Activated CD8-positive, alpha-beta memory T cell treated with anti-CD3 and anti-CD28 coated beads for 48 hours (primary cell): ENCODE data around the gene ARHGAP9.

ENCODE experiments used
- DNase-seq, 3 experiments: peaks; one replicate each; pipeline ENCODE4 v3.0.0-alpha.2; 2020; ENCODE audit warnings: low read depth in 2 of 3, low spot score in 2 of 3

Gene ARHGAP9

DNA sequence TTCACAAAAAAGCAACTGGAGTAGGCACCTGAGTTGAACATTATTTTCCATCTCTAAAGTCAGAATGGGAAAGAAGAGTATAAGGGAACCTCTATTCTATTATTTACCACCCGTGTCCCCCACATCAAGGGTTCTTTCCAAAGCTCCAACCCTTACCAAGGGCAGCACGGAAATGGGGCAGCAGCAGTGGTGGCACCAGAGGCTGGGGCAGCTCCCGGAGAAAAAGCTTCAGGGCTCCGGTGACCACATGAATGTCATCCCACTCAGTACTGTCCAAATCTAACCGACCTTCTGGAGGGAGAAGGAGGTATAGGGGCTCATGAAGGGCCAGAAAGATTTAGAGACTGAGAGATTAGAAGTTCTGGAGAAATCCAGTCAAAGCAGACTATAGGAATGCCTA is 5.8 kb downstream of the ARHGAP9 start:
- DNase-seq: no peak

DNA sequence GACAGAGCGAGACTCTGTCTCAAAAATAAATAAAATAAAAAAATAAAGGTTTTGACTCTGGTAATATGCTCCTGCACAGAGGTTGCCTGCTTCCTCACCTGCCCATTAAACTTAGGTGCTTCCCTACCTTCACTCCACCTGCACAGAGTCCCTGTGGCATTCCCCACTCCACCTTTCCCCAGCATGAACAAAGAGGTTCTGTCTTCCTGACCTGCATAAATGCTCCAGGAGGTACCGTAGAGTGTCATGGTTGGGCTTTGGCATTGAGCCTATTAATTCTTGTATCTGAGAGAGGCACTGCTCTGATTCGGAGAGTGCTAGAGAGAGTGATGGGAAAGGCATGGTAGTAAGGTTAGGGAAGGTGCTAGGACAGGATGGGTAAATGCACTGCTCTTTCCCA is 6.3 kb downstream of the ARHGAP9 start:
- DNase-seq: no peak

- DNase-seq: no peak
Measured at GRCh38 chr12:57472391-57472790, 7.3 kb downstream of the ARHGAP9 start.

DNA sequence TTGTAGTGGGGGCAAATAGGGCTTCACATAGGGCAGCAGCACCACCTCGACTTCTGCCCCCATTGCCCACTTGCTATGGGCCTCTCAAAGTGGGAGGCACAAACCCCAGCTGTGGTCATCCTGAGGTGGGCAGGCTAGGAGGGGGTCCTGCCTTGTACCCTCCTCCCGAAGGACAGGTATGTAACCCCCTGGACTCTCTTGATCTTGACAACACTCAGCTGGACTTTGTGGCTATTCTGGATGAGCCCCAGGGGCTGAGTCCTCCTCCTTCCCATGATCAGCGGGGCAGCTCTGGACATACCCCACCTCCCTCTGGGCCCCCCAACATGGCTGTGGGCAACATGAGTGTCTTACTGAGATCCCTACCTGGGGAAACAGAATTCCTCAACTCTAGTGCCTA is 8.0 kb downstream of the ARHGAP9 start:
- DNase-seq: no peak

- no peak for DNase-seq
Measured at GRCh38 chr12:57470970-57471656, 8.6 kb downstream of the ARHGAP9 start.

- DNase-seq: no peak
Measured at GRCh38 chr12:57470286-57470969, 9.2 kb downstream of the ARHGAP9 start.

DNA sequence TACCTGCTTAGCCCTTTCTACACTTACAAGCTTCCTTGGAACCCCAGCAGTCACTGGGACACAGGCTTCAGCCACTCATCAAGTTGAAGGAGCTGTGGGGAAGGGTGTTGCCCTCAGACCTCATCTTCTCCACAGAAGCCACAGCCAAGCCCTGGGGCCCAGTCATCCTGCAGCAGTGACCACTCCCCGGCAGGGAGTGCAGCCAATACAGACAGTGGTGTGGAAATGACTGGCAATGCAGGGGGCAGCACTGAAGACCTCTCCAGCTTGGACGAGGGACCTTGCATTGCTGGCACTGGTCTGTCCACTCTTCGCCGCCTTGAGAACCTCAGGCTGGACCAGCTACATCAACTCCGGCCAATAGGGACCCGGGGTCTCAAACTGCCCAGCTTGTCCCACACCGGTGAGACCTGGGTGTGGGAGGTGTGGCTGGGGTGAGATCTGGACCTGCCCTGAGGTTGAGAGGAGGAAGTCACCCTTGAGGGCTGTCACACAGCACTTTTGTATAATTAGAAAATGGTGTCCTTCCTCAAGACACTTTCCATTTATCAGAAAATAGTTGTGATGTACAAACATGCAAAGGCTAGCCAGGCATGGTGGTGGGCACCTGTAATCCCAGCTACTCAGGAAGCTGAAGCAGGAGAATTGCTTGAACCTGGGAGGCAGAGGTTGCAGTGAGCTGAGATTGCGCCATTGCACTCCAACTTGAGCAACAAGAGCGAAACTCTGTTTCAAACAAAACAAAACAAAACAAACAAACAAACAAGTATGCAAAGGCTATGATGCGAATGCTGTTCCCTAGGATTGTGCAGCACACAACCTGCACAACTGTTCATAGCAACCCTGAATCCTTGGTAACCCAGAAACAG is 10.1 kb downstream of the ARHGAP9 start:
- DNase-seq: no peak

DNA sequence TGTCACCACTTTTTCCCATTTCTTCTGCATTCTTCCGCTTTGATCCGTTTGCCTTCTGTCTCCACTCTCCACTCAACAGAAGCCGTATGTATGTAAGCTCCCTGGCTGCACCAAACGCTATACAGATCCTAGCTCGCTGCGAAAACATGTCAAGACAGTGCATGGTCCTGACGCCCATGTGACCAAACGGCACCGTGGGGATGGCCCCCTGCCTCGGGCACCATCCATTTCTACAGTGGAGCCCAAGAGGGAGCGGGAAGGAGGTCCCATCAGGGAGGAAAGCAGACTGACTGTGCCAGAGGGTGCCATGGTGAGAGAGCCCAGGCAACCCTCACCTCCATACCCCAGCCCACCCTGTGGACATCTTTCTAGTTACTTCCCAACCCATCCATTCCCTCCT is 11.8 kb downstream of the ARHGAP9 start:
- no peak for DNase-seq

- no peak for DNase-seq
Measured at GRCh38 chr12:57467212-57467874, 12.3 kb downstream of the ARHGAP9 start.

DNA sequence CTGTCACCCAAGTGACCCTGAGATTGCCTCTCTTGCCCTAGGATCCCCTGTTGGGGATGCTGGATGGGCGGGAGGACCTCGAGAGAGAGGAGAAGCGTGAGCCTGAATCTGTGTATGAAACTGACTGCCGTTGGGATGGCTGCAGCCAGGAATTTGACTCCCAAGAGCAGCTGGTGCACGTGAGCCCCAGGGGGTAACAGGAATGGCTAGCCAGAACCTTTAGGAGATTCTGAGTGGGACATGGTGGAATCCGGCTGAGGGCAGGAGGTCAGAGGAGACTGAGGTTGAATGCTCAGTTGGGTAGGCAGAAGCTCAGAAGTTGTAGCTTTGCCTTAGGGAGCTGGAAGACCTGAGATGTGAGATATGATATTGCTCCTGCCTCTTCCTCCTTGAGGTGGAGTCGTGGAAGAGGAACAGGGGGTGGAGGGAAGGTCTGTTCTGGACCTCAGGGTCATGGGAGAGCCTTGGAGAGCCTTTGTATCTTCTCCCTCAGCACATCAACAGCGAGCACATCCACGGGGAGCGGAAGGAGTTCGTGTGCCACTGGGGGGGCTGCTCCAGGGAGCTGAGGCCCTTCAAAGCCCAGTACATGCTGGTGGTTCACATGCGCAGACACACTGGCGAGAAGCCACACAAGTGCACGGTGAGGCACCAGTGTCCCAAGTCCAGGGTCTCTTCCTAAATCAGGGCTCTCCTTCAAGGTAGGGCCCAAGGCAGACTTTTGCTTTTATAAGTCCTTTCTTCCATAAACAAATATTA is 13.7 kb downstream of the ARHGAP9 start:
- DNase-seq: no peak

DNA sequence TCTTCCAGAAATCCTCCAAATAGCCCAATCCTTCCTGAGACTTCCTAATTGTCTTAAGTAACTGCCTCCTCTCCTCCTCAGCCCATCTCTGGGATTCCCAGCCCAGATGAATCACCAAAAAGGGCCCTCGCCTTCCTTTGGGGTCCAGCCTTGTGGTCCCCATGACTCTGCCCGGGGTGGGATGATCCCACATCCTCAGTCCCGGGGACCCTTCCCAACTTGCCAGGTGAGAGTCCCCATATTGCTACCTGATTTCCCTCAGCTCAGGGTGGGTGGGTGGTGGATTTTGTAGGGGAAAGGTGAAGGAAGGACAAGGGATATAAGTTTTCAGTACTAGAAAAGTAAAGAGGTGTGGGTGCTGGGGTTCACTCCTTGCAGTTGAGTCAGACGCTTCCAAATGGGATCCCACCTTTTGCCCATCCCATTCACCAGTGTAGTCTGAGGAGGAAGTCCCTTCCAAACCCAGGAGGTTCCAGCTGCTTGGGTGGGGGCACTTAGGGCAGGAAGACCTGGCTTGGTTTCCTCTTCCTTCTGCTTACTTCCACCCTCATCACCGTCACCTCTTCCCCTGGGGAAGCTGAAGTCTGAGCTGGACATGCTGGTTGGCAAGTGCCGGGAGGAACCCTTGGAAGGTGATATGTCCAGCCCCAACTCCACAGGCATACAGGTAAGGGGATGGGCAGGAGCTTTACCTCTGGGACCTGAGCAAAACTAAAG is 14.5 kb downstream of the ARHGAP9 start:
- no peak for DNase-seq

- no peak for DNase-seq
Measured at GRCh38 chr12:57464569-57464968, 15.1 kb downstream of the ARHGAP9 start.

- no peak for DNase-seq
Measured at GRCh38 chr12:57462912-57463253, 16.8 kb downstream of the ARHGAP9 start.

- peak in 2 of 3 experiments; percentile 69 to 90 for DNase-seq
Measured at GRCh38 chr12:57462251-57462911, 17.3 kb downstream of the ARHGAP9 start.

GRCh38 chr12:57461917-57462250 is 17.8 kb downstream of the ARHGAP9 start:
- no peak for DNase-seq

DNA sequence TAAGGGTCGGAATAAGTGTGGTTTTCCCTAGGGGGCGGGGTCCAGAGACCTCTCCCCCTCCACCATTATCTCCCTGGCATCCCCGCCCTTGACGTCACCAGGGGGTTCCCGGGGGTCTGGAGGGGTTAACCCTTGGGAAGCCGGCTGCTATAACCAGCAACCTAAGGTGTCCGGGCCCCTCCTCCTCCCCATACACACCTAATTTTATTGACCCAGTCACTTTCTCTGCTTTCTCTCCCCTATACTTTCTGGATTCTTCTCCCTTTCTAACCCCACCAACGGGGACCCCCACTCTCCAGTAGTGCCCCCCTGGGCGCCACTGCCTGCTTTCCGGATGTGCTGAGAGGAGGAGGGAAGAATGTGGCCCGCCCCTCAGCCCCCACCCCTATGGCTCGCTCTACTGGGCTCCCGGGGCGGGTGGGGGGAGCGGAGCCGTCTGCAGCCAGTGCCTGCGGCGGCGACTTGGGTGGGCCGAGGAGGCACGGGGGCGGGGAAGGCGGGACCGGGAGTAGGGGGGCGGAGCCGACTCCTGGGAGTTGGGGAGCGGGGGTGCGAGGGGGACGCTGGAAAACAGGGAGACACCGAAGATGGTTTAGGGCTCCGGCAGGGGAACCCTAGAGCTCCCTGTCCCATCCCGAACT is 18.3 kb downstream of the ARHGAP9 start:
- no peak for DNase-seq

GRCh38 chr12:57460841-57461275 is 18.8 kb downstream of the ARHGAP9 start:
- no peak for DNase-seq

DNA sequence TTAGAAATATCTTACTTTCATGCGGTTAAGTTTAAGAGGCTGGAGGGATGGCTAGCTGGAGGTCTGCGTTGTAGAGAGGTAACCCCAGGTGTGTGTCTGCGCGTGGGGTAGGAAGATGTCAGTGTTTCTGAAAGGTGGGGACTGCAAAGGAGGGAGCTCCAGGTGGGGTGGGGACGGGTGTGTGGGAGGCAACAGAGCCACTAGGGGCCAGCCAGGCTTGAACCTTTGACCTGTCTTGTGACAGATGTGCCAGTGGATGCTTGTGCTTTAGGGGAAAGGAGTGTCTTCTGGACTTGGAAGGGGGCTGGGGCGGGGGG is 19.2 kb downstream of the ARHGAP9 start:
- no peak for DNase-seq

GRCh38 chr12:57459750-57460467 is 19.8 kb downstream of the ARHGAP9 start, which contains the start of gene GLI1:
Gene GLI1, plus strand, starts transcription at chr12:57459785. Its CDS starts 3,907 bp downstream, at chr12:57463692.
- no peak for DNase-seq
